Left lung (tissue), 10 donors: ENCODE results near the gene TECTA. TPM values are rescaled to one million over a fixed set of nuclear protein-coding genes. Genes with fewer than 3 reads are reported as not detected.
"Not testable (repeated sequence)": the region's sequence is repeated elsewhere in the genome, so short reads cannot be mapped to it uniquely, and the experiment has no call there.

Experiments
- ATAC-seq: fragments of 200-7000 bp; cut with Tn5 transposase; one replicate; pipeline ENCODE4 v1.9.1; 2020; ENCODE audit warnings: moderate library complexity
- DNase-seq, 4 donors: peaks; one replicate each; pipeline ENCODE4 v3.0.0-alpha.2; 2013 to 2020
- H3K27ac ChIP-seq, 2 donors: fragments of 200-600 bp; sonication (generic) in 1 of 2; one replicate each; pipeline versions ENCODE4 v1.5.0 to v1.8.0; 2020 to 2021
- H3K27me3 ChIP-seq, 2 donors: fragments of 200-600 bp; sonication (generic) in 1 of 2; one replicate each; pipeline versions ENCODE4 v1.5.0 to v1.8.0; 2020 to 2021
- H3K36me3 ChIP-seq, 2 donors: fragments of 200-600 bp; sonication (generic) in 1 of 2; one replicate each; pipeline versions ENCODE4 v1.5.0 to v1.8.0; 2020 to 2021
- H3K4me1 ChIP-seq, 2 donors: fragments of 200-600 bp; one replicate each; pipeline ENCODE4 v1.8.0; 2021
- H3K4me3 ChIP-seq, 2 donors: fragments of 200-600 bp; sonication (generic) in 1 of 2; one replicate each; pipeline versions ENCODE4 v1.5.0 to v1.8.0; 2020 to 2021; ENCODE audit warnings: mild to moderate bottlenecking in 1 of 2
- H3K9me3 ChIP-seq, 2 donors: fragments of 200-600 bp; sonication (generic) in 1 of 2; one replicate each; pipeline versions ENCODE4 v1.5.0 to v1.8.0; 2020 to 2021
- CTCF ChIP-seq, 2 donors: fragments of 200-600 bp; sonication (generic) in 1 of 2; IDR thresholded peaks; one replicate each; pipeline versions ENCODE4 v1.5.0 to v1.8.0; 2021; ENCODE audit warnings: antibody characterized with exemption in 2 of 2
- intact Hi-C, 2 donors: fragments of 100-400 bp; cut with DNase I; formaldehyde crosslinking; loops; one replicate each; pipeline versions ENCODE4 v1.11.2 to v1.14.2; 2022
- polyA plus RNA-seq, 6 donors: library from polyadenylated mRNA; unstranded; fragments of 120-200 nt; gene quantifications; one replicate each; pipeline ENCODE4 v1.2.1, GENCODE V29; 2013; ENCODE audit not compliant: insufficient read length in 6 of 6
- total RNA-seq, 2 donors: library from RNA; stranded (reverse); fragmentation: NEBNext Ultra II Directional; extraction: Animal tissue kit (Norgen Biotek cat#: 25700); gene quantifications; one replicate each; pipeline ENCODE4 v1.2.1, GENCODE V29; 2021
- donor health status: DM: no; HTN: yes; CAD: no.
- donor health status: DM: no; HTN: no; CAD: no.

The TECTA gene
- total and polyA plus RNA-seq, 8 donors: 0.58 to 2.6 (median 2.3) TPM

GRCh38 chr11:121238956-121239355 is 137.9 kb downstream of the TECTA start:
- no peak overlapping the region for H3K27ac ChIP-seq
- no peak overlapping the region for H3K4me3 ChIP-seq
- DNase-seq (no peak), ATAC-seq (no peak)
- H3K27me3 ChIP-seq: no peaks in the 10 kb centered on the region
- H3K36me3 ChIP-seq: no peaks in the 10 kb centered on the region
- no peaks in the 10 kb centered on the region for H3K9me3 ChIP-seq
- no peak for TF ChIP-seq CTCF (IDR thresholded peaks at IDR 0.05)
- intact Hi-C loops: no loop called here
- H3K4me1 ChIP-seq: peaks cover 0 to 6% of the 10 kb centered on the region in 2 donors

GRCh38 chr11:121240001-121240400 is 139.0 kb downstream of the TECTA start:
- not testable (repeated sequence) for DNase-seq

GRCh38 chr11:121240650-121241303 is 139.7 kb downstream of the TECTA start:
- ATAC-seq: peak; percentile 31
- intact Hi-C loops: no loop called here
- H3K27ac ChIP-seq: no peak overlapping the region
- no peaks in the 10 kb centered on the region for H3K36me3 ChIP-seq
- DNase-seq: no peak
- no peaks in the 10 kb centered on the region for H3K27me3 ChIP-seq
- no peaks in the 10 kb centered on the region for H3K9me3 ChIP-seq
- peaks cover 0 to 6% of the 10 kb centered on the region in 2 donors for H3K4me1 ChIP-seq
- TF ChIP-seq CTCF (IDR thresholded peaks at IDR 0.05): no peak
- no peak overlapping the region for H3K4me3 ChIP-seq

More at GRCh38 chr11:121240001-121240400, 139.0 kb downstream of the TECTA start:
- H3K27ac ChIP-seq, H3K27me3 ChIP-seq, ATAC-seq, H3K4me1 ChIP-seq, H3K9me3 ChIP-seq, H3K4me3 ChIP-seq, H3K36me3 ChIP-seq, intact Hi-C loops: not testable (repeated sequence)

Other genes starting within 250 kb of the TECTA start
- 10 to 100 TPM; 27.5 to 38.0 TPM for gene TBCEL, start 77.1 kb upstream of the TECTA start, total RNA-seq
- 10 to 100 TPM; 31.7 to 33.1 (median 32.0) TPM for gene TBCEL, start 77.1 kb upstream of the TECTA start, polyA plus RNA-seq
- 10 to 100 TPM; 60.4 to 79.1 TPM for gene SC5D, start 191.5 kb downstream of the TECTA start, total RNA-seq
- 10 to 100 TPM; 41.8 to 49.4 (median 45.5) TPM for gene SC5D, start 191.5 kb downstream of the TECTA start, polyA plus RNA-seq